Measurements from ENCODE around the gene SEC23IP. TPM values are rescaled to one million over a fixed set of nuclear protein-coding genes. Genes with fewer than 3 reads are reported as not detected.

SEC23IP gene
- total and polyA plus RNA-seq, 8 donors: 4.1 to 82.1 (median 14.8) TPM

GRCh38 chr10:119849944-119850343, 42.6 kb upstream of the SEC23IP start:
- no peak for TF ChIP-seq CTCF (IDR thresholded peaks at IDR 0.05)
- no peak for TF ChIP-seq POLR2AphosphoS5 (IDR thresholded peaks at IDR 0.05)
- TF ChIP-seq EP300 (IDR thresholded peaks at IDR 0.05): no peak
- TF ChIP-seq POLR2A (IDR thresholded peaks at IDR 0.05): no peak
- peaks cover 36 to 100% (median 95%) of the 10 kb centered on the region in 4 donors for H3K36me3 ChIP-seq
- H3K4me3 ChIP-seq: no peak overlapping the region
- H3K27me3 ChIP-seq: no peaks in the 10 kb centered on the region
- intact Hi-C loops (cut with DNase I; ENCODE audit: low total_unique reads): loop anchor here (10.0 kb wide), 1 partner anchor 245 kb away; no protein-coding TSS in a partner anchor
- no peaks in the 10 kb centered on the region for H3K9me3 ChIP-seq
- no peak overlapping the region for H3K27ac ChIP-seq
- H3K4me1 ChIP-seq: peaks cover 0 to 8% (median 2%) of the 10 kb centered on the region in 4 donors
- DNase-seq: no peak
- WGBS, 5 donors: 92 to 98% (median 97%) methylated on average over 3 of the region's 3 CpGs

GRCh38 chr10:119852277-119852676, 40.3 kb upstream of the SEC23IP start:
- no peak for DNase-seq
- H3K9me3 ChIP-seq: no peaks in the 10 kb centered on the region
- TF ChIP-seq CTCF (IDR thresholded peaks at IDR 0.05) (no peak), EP300 (IDR thresholded peaks at IDR 0.05) (no peak), POLR2AphosphoS5 (IDR thresholded peaks at IDR 0.05) (no peak), POLR2A (IDR thresholded peaks at IDR 0.05) (no peak)
- H3K27me3 ChIP-seq: no peaks in the 10 kb centered on the region
- H3K4me1 ChIP-seq: peaks cover 0 to 8% (median 2%) of the 10 kb centered on the region in 4 donors
- H3K27ac ChIP-seq: no peak overlapping the region
- intact Hi-C loops (cut with DNase I; ENCODE audit: low total_unique reads): loop anchor here (10.0 kb wide), 1 partner anchor 247 kb away; no protein-coding TSS in a partner anchor
- H3K4me3 ChIP-seq: no peak overlapping the region
- peaks cover 26 to 100% (median 95%) of the 10 kb centered on the region in 4 donors for H3K36me3 ChIP-seq
- WGBS, 5 donors: 96 to 97% (median 97%) methylated on average over 6 of the region's 6 CpGs

- Histone ChIP-seq H3K4me1 (peaks cover 0 to 9% (median 2%) of the 10 kb centered on the region in 4 donors), H3K9me3 (no peaks in the 10 kb centered on the region), H3K36me3 (peaks cover 26 to 100% (median 94%) of the 10 kb centered on the region in 4 donors), H3K27me3 (no peaks in the 10 kb centered on the region), H3K27ac (no peak overlapping the region), H3K4me3 (no peak overlapping the region)
- intact Hi-C loops (cut with DNase I; ENCODE audit: low total_unique reads): loop anchor here (10.0 kb wide), 1 partner anchor 248 kb away; no protein-coding TSS in a partner anchor
- no peak for DNase-seq
- TF ChIP-seq POLR2AphosphoS5 (IDR thresholded peaks at IDR 0.05) (no peak), POLR2A (IDR thresholded peaks at IDR 0.05) (no peak), CTCF (IDR thresholded peaks at IDR 0.05) (no peak), EP300 (IDR thresholded peaks at IDR 0.05) (no peak)
- 88 to 97% (median 92%) methylated on average over 6 of the region's 6 CpGs for WGBS, 5 donors
These were observed 39.7 kb upstream of the SEC23IP start for GRCh38 chr10:119852822-119853221.

- Histone ChIP-seq H3K4me1 (peaks cover 0 to 16% (median 5%) of the 10 kb centered on the region in 4 donors), H3K9me3 (no peaks in the 10 kb centered on the region), H3K27me3 (no peaks in the 10 kb centered on the region), H3K4me3 (no peak overlapping the region), H3K27ac (no peak overlapping the region), H3K36me3 (peaks cover 26 to 99% (median 93%) of the 10 kb centered on the region in 4 donors)
- 73 to 91% (median 85%) methylated on average over 1 of the region's 1 CpG for WGBS, 5 donors
- no peak for DNase-seq
- TF ChIP-seq CTCF (IDR thresholded peaks at IDR 0.05) (no peak), POLR2AphosphoS5 (IDR thresholded peaks at IDR 0.05) (no peak), POLR2A (IDR thresholded peaks at IDR 0.05) (no peak), EP300 (IDR thresholded peaks at IDR 0.05) (no peak)
- intact Hi-C loops (cut with DNase I; ENCODE audit: low total_unique reads): loop anchor here (10.0 kb wide), 1 partner anchor 249 kb away; no protein-coding TSS in a partner anchor
These were observed 39.0 kb upstream of the SEC23IP start for GRCh38 chr10:119853574-119853973.

Measured in stomach (tissue), 9 donors.